Suprapubic skin (tissue), 4 donors: ENCODE data around the gene ATG16L2. TPM values are rescaled to one million over a fixed set of nuclear protein-coding genes. Genes with fewer than 3 reads are reported as not detected.

Experiments
- DNase-seq, 2 donors: peaks; one replicate each; pipeline ENCODE4 v3.0.0-alpha.2; 2019; ENCODE audit warnings: low spot score in 2 of 2
- H3K27ac ChIP-seq: fragments of 200-600 bp; sonication (generic); one replicate; pipeline ENCODE4 v1.5.1; 2019
- H3K27me3 ChIP-seq: fragments of 200-600 bp; sonication (generic); one replicate; pipeline ENCODE4 v1.5.1; 2019
- H3K36me3 ChIP-seq: fragments of 200-600 bp; sonication (generic); one replicate; pipeline ENCODE4 v1.5.1; 2019
- H3K4me1 ChIP-seq: fragments of 200-600 bp; sonication (generic); one replicate; pipeline ENCODE4 v1.5.1; 2019
- H3K4me3 ChIP-seq: fragments of 200-600 bp; sonication (generic); one replicate; pipeline ENCODE4 v1.5.1; 2019; ENCODE audit warnings: mild to moderate bottlenecking
- H3K9me3 ChIP-seq: fragments of 200-600 bp; sonication (generic); one replicate; pipeline ENCODE4 v1.5.1; 2019
- EP300 ChIP-seq: sonication (generic); formaldehyde crosslinking; IDR thresholded peaks from one replicate; pipeline ENCODE4 v1.6.1; 2017; ENCODE audit warnings: antibody characterized with exemption
- POLR2A ChIP-seq, 2 donors: fragments of 450-650 bp; IDR thresholded peaks; one replicate each; pipeline ENCODE4 v1.6.1; 2017; ENCODE audit warnings: antibody characterized with exemption in 2 of 2, mild to moderate bottlenecking in 2 of 2, moderate library complexity in 2 of 2
- POLR2AphosphoS5 ChIP-seq, 3 donors: sonication (generic); formaldehyde crosslinking; IDR thresholded peaks; one replicate each; pipeline ENCODE4 v1.6.1; 2017; ENCODE audit warnings: antibody characterized with exemption in 3 of 3
- WGBS: methylation state at CpG from one replicate; pipeline ENCODE4 v1.1.5; 2018; 5-methylcytosine and 5-hydroxymethylcytosine counted together
- total RNA-seq, 4 donors: library from RNA; depleted of rRNA; stranded (reverse); fragments of >200 nt; gene quantifications; one replicate each; pipeline ENCODE4 v1.1.0, GENCODE V29; 2016
- TF ChIP-seq, protein P1 (sequence below), 2 donors: fragments of 200-600 bp in 1 of 2; fragments of 450-650 bp in 1 of 2; sonication (generic) in 1 of 2; IDR thresholded peaks; one replicate each; pipeline ENCODE4 v1.5.1; 2016 to 2019; ENCODE audit warnings: antibody characterized with exemption in 2 of 2, mild to moderate bottlenecking in 1 of 2, moderate library complexity in 1 of 2

ATG16L2 gene
- total RNA-seq, 4 donors from 2014 or later, result 81.9 to 231 (median 111) TPM

GRCh38 chr11:72823105-72823804 is 9.0 kb downstream of the ATG16L2 start:
- WGBS, result 85% methylated on average over 5 of the region's 9 CpGs
- no peak overlapping the region for H3K27ac ChIP-seq
- no peak for DNase-seq

GRCh38 chr11:72824020-72824419 is 9.8 kb downstream of the ATG16L2 start:
- Histone ChIP-seq H3K27me3 (no peaks in the 10 kb centered on the region), H3K27ac (no peak overlapping the region), H3K9me3 (no peaks in the 10 kb centered on the region), H3K4me1 (peaks cover 32% of the 10 kb centered on the region), H3K4me3 (no peak overlapping the region), H3K36me3 (peaks cover 42% of the 10 kb centered on the region)
- TF ChIP-seq, protein P1, sequence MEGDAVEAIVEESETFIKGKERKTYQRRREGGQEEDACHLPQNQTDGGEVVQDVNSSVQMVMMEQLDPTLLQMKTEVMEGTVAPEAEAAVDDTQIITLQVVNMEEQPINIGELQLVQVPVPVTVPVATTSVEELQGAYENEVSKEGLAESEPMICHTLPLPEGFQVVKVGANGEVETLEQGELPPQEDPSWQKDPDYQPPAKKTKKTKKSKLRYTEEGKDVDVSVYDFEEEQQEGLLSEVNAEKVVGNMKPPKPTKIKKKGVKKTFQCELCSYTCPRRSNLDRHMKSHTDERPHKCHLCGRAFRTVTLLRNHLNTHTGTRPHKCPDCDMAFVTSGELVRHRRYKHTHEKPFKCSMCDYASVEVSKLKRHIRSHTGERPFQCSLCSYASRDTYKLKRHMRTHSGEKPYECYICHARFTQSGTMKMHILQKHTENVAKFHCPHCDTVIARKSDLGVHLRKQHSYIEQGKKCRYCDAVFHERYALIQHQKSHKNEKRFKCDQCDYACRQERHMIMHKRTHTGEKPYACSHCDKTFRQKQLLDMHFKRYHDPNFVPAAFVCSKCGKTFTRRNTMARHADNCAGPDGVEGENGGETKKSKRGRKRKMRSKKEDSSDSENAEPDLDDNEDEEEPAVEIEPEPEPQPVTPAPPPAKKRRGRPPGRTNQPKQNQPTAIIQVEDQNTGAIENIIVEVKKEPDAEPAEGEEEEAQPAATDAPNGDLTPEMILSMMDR (IDR thresholded peaks at IDR 0.05), result no peak
- TF ChIP-seq EP300 (no peak), POLR2A (IDR thresholded peaks at IDR 0.05) (no peak), POLR2AphosphoS5 (IDR thresholded peaks at IDR 0.05) (no peak)
- DNase-seq, result no peak
- WGBS, result 76% methylated on average over 7 of the region's 7 CpGs

More at GRCh38 chr11:72823105-72823804, 9.0 kb downstream of the ATG16L2 start:
- no peak overlapping the region for H3K4me3 ChIP-seq
- peaks cover 32% of the 10 kb centered on the region for H3K4me1 ChIP-seq
- H3K9me3 ChIP-seq, result no peaks in the 10 kb centered on the region
- no peaks in the 10 kb centered on the region for H3K27me3 ChIP-seq
- H3K36me3 ChIP-seq, result peaks cover 42% of the 10 kb centered on the region
- TF ChIP-seq POLR2AphosphoS5 (IDR thresholded peaks at IDR 0.05), result no peak
- TF ChIP-seq, protein P1 (IDR thresholded peaks at IDR 0.05), result no peak
- no peak for TF ChIP-seq POLR2A (IDR thresholded peaks at IDR 0.05)
- no peak for TF ChIP-seq EP300

GRCh38 chr11:72824811-72825505 is 10.7 kb downstream of the ATG16L2 start:
- Histone ChIP-seq H3K4me1 (peaks cover 25% of the 10 kb centered on the region), H3K36me3 (peaks cover 47% of the 10 kb centered on the region), H3K4me3 (no peak overlapping the region), H3K27ac (no peak overlapping the region), H3K9me3 (no peaks in the 10 kb centered on the region), H3K27me3 (no peaks in the 10 kb centered on the region)
- 74% methylated on average over 12 of the region's 15 CpGs for WGBS
- no peak for DNase-seq
- TF ChIP-seq POLR2A (IDR thresholded peaks at IDR 0.05) (no peak), POLR2AphosphoS5 (IDR thresholded peaks at IDR 0.05) (no peak), EP300 (no peak)
- TF ChIP-seq, protein P1 (IDR thresholded peaks at IDR 0.05), result no peak

GRCh38 chr11:72825661-72826060 is 11.4 kb downstream of the ATG16L2 start:
- Histone ChIP-seq H3K27ac (no peak overlapping the region), H3K4me1 (peaks cover 19% of the 10 kb centered on the region), H3K36me3 (peaks cover 48% of the 10 kb centered on the region), H3K9me3 (no peaks in the 10 kb centered on the region), H3K27me3 (no peaks in the 10 kb centered on the region), H3K4me3 (no peak overlapping the region)
- no peak for TF ChIP-seq POLR2A (IDR thresholded peaks at IDR 0.05)
- TF ChIP-seq EP300, result no peak
- TF ChIP-seq, protein P1 (IDR thresholded peaks at IDR 0.05), result no peak
- TF ChIP-seq POLR2AphosphoS5 (IDR thresholded peaks at IDR 0.05), result no peak
- no peak for DNase-seq
- 62% methylated on average over 4 of the region's 4 CpGs for WGBS
